KOPT-K1 (cell line): Measurements from ENCODE around the gene DBF4B.

ENCODE experiments used
- H3K27ac ChIP-seq: fragments of 200-600 bp; sonication (generic); 2 replicates; pipeline ENCODE4 v1.5.1; 2016; ENCODE audit warnings: antibody characterized with exemption, mild to moderate bottlenecking, low read depth, low read length; ENCODE audit not compliant: poor library complexity, severe bottlenecking
- H3K36me3 ChIP-seq: fragments of 200-600 bp; sonication (generic); 2 replicates; pipeline ENCODE4 v1.5.1; 2017; ENCODE audit warnings: antibody characterized with exemption, mild to moderate bottlenecking, low read length, moderate library complexity; ENCODE audit not compliant: insufficient read depth
- H3K9me3 ChIP-seq: fragments of 200-600 bp; sonication (generic); 2 replicates; pipeline ENCODE4 v1.5.1; 2017; ENCODE audit warnings: antibody characterized with exemption, low read length, mild to moderate bottlenecking; ENCODE audit not compliant: insufficient read depth, poor library complexity, severe bottlenecking

DBF4B gene

GRCh38 chr17:44793885-44794842 lies 85.7 kb downstream of the DBF4B start:
- Histone ChIP-seq H3K27ac (no peak overlapping the region), H3K36me3 (peaks cover 8% of the 10 kb centered on the region; the same call in 1 of the 2 replicates), H3K9me3 (no peaks in the 10 kb centered on the region)

- Histone ChIP-seq H3K27ac (no peak overlapping the region), H3K36me3 (peaks cover 8% of the 10 kb centered on the region; the same call in 1 of the 2 replicates), H3K9me3 (no peaks in the 10 kb centered on the region)
Observed at GRCh38 chr17:44794851-44795413, 86.5 kb downstream of the DBF4B start.

- peaks cover 12% of the 10 kb centered on the region for H3K36me3 ChIP-seq
- H3K27ac ChIP-seq, result no peak overlapping the region
Observed at GRCh38 chr17:44795421-44795820, 87.0 kb downstream of the DBF4B start.

GRCh38 chr17:44795928-44796327 lies 87.5 kb downstream of the DBF4B start:
- Histone ChIP-seq H3K9me3 (no peaks in the 10 kb centered on the region), H3K36me3 (peaks cover 17% of the 10 kb centered on the region), H3K27ac (no peak overlapping the region)

More at GRCh38 chr17:44795421-44795820, 87.0 kb downstream of the DBF4B start:
- no peaks in the 10 kb centered on the region for H3K9me3 ChIP-seq

- H3K27ac ChIP-seq, result no peak overlapping the region
- H3K36me3 ChIP-seq, result peaks cover 25% of the 10 kb centered on the region
- H3K9me3 ChIP-seq, result no peaks in the 10 kb centered on the region
Observed at GRCh38 chr17:44796731-44797130, 88.3 kb downstream of the DBF4B start.

- H3K9me3 ChIP-seq, result no peaks in the 10 kb centered on the region
- peak overlapping the region; percentile 33 for H3K27ac ChIP-seq
- peaks cover 35% of the 10 kb centered on the region for H3K36me3 ChIP-seq
Observed at GRCh38 chr17:44797802-44798201, 89.3 kb downstream of the DBF4B start.

GRCh38 chr17:44798356-44798755 lies 89.9 kb downstream of the DBF4B start:
- peak overlapping the region; percentile 33 for H3K27ac ChIP-seq
- peaks cover 40% of the 10 kb centered on the region for H3K36me3 ChIP-seq

More at GRCh38 chr17:44798356-44798755, 89.9 kb downstream of the DBF4B start:
- no peaks in the 10 kb centered on the region for H3K9me3 ChIP-seq
